ENCODE data around the gene SCNN1A.

The SCNN1A gene

DNA sequence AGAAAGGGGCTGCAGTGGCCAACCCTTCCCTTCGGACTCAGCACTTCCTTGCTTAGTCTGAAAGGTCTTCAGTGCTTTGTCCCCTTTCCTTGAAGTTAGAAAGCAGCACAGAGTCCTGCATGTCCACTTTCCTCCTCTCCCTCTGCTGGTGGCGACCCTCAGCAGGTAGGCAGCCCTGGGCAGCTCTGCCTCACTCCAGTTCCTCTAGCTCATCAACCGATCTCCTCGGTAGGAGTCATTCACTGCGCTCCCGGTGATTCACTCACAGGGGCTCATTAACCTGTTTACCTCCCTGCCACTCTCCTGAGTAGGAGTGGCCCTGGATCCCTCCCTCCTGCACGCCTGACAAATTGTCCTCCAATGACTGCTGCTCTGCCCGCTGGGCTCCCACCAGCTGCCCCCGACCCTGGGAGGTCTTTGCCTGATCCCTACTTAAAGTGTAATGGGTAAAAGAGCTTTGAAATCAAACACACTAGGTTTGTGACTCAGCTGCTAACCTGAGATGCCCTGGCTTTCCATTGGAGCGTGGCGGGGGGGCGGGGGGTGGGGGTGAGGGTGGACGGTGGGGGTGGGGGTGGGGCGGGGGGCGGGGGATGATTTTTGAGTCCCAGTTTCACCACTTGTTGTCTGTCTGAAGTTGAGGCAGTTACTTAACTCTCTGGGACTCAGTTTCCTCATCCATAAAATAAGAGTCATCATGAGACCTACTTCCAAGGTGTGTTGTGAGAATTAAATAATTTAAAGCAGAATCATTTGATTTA is 4.2 kb downstream of the SCNN1A start:
- no peak for DNase-seq
- Histone ChIP-seq H3K4me3 (ENCODE audit: low read depth, low read length) (no peak overlapping the region), H3K36me3 (no peaks in the 10 kb centered on the region)

GRCh38 chr12:6370576-6370935 is 4.8 kb downstream of the SCNN1A start:
- Histone ChIP-seq H3K4me3 (ENCODE audit: low read depth, low read length) (no peak overlapping the region), H3K4me1 (no peaks in the 10 kb centered on the region), H3K27me3 (no peaks in the 10 kb centered on the region), H3K36me3 (no peaks in the 10 kb centered on the region), H3K9me3 (no peaks in the 10 kb centered on the region)
- TF ChIP-seq, protein P1, sequence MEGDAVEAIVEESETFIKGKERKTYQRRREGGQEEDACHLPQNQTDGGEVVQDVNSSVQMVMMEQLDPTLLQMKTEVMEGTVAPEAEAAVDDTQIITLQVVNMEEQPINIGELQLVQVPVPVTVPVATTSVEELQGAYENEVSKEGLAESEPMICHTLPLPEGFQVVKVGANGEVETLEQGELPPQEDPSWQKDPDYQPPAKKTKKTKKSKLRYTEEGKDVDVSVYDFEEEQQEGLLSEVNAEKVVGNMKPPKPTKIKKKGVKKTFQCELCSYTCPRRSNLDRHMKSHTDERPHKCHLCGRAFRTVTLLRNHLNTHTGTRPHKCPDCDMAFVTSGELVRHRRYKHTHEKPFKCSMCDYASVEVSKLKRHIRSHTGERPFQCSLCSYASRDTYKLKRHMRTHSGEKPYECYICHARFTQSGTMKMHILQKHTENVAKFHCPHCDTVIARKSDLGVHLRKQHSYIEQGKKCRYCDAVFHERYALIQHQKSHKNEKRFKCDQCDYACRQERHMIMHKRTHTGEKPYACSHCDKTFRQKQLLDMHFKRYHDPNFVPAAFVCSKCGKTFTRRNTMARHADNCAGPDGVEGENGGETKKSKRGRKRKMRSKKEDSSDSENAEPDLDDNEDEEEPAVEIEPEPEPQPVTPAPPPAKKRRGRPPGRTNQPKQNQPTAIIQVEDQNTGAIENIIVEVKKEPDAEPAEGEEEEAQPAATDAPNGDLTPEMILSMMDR (IDR thresholded peaks at IDR 0.05; ENCODE audit: low read depth, low read length) = no peak
- DNase-seq = no peak

More for the DNA sequence above, 4.2 kb downstream of the SCNN1A start:
- H3K9me3 ChIP-seq = no peaks in the 10 kb centered on the region
- no peaks in the 10 kb centered on the region for H3K27me3 ChIP-seq
- no peaks in the 10 kb centered on the region for H3K4me1 ChIP-seq
- TF ChIP-seq, protein P1 (IDR thresholded peaks at IDR 0.05; ENCODE audit: low read depth, low read length) = peak; percentile 22; the same call in 1 of the 2 replicates

- Histone ChIP-seq H3K27me3 (no peaks in the 10 kb centered on the region), H3K36me3 (no peaks in the 10 kb centered on the region), H3K4me1 (no peaks in the 10 kb centered on the region), H3K9me3 (no peaks in the 10 kb centered on the region), H3K4me3 (ENCODE audit: low read depth, low read length) (no peak overlapping the region)
- DNase-seq = no peak
- TF ChIP-seq, protein P1 (IDR thresholded peaks at IDR 0.05; ENCODE audit: low read depth, low read length) = no peak
Measured at GRCh38 chr12:6369916-6370575, 5.3 kb downstream of the SCNN1A start.

GRCh38 chr12:6368906-6369525 is 6.3 kb downstream of the SCNN1A start:
- TF ChIP-seq, protein P1 (IDR thresholded peaks at IDR 0.05; ENCODE audit: low read depth, low read length) = no peak
- Histone ChIP-seq H3K4me3 (ENCODE audit: low read depth, low read length) (no peak overlapping the region), H3K27me3 (no peaks in the 10 kb centered on the region), H3K9me3 (no peaks in the 10 kb centered on the region), H3K36me3 (no peaks in the 10 kb centered on the region), H3K4me1 (no peaks in the 10 kb centered on the region)
- DNase-seq = no peak

DNA sequence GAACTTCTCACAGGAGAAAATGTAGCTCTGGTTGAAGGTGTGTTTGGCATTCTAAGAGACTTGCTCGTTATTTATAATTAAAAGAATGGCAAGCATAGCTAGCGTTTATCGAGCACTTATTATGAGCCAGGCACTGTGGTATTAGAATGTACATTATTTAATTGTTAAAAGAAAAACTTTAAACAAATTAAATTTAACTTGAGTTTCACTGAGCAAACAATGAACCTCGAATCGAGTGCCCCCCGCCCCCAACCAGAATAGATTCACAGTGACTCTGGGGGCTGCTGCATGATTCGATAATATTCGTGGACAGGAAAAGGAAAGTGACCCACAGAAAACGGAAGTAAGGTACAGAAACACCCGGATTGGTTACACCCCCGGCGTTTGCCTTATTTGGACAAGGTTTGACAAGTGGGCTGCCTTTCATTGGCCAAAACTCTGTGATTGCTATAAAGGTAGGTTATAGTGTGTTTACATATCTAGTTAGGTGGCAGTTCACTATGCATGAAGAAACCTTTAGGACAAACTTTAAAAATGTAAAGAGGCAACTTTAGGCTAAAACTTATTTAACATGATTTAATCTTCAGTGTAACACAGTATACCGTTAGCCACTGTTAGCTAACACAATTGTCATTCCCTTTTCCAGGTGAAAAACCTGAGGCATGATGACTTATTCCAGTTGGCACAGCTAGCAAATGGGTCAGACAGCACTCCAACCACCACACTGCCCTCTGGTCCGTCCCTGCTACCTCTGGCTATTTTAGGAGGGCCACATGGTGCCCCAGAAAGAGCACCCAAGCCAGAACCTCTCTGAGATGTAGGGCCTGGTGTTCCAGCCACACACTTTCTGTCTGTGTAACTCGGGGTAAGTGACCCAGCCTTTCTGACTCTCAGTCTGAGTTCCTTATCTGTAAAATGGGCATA is 7.1 kb downstream of the SCNN1A start:
- no peaks in the 10 kb centered on the region for H3K9me3 ChIP-seq
- H3K27me3 ChIP-seq = no peaks in the 10 kb centered on the region
- no peak for DNase-seq
- no peaks in the 10 kb centered on the region for H3K4me1 ChIP-seq
- TF ChIP-seq, protein P1 (IDR thresholded peaks at IDR 0.05; ENCODE audit: low read depth, low read length) = no peak
- H3K36me3 ChIP-seq = no peaks in the 10 kb centered on the region
- no peak overlapping the region for H3K4me3 ChIP-seq (ENCODE audit: low read depth, low read length)
